Ectodermal cell (in vitro differentiated cells): ENCODE data around the gene FRAS1.

Experiments used
- H3K27ac ChIP-seq: 2 replicates; pipeline ENCODE4 v1.7.0; 2013; ENCODE audit warnings: mild to moderate bottlenecking, low read depth, low read length; ENCODE audit not compliant: insufficient read depth, poor library complexity, severe bottlenecking
- H3K27me3 ChIP-seq: 2 replicates; pipeline ENCODE4 v1.7.0; 2013; ENCODE audit warnings: mild to moderate bottlenecking, low read length; ENCODE audit not compliant: insufficient read depth, control insufficient read depth, poor library complexity, severe bottlenecking
- H3K36me3 ChIP-seq: one replicate; pipeline ENCODE4 v1.7.0; 2013; ENCODE audit warnings: low read length; ENCODE audit not compliant: control insufficient read depth, insufficient read depth
- H3K4me1 ChIP-seq: one replicate; pipeline ENCODE4 v1.7.0; 2013; ENCODE audit warnings: low read length; ENCODE audit not compliant: control insufficient read depth, insufficient read depth
- H3K4me3 ChIP-seq: 2 replicates; pipeline ENCODE4 v1.7.0; 2013; ENCODE audit warnings: low read depth, low read length, control low read depth; ENCODE audit not compliant: insufficient read depth
- H3K9me3 ChIP-seq: 2 replicates; pipeline ENCODE4 v1.7.0; 2013; ENCODE audit warnings: mild to moderate bottlenecking, low read length, moderate library complexity; ENCODE audit not compliant: control insufficient read depth
- WGBS, 2 experiments: methylation state at CpG; one replicate each; pipeline ENCODE4 v1.1.7; 2013; ENCODE audit warnings: missing lambda C conversion rate in 2 of 2; 5-methylcytosine and 5-hydroxymethylcytosine counted together

FRAS1 gene

GRCh38 chr4:78331186-78331585 lies 274.1 kb downstream of the FRAS1 start:
- Histone ChIP-seq H3K4me1 (peaks cover 10% of the 10 kb centered on the region), H3K27ac (no peak overlapping the region), H3K4me3 (no peak overlapping the region), H3K36me3 (no peaks in the 10 kb centered on the region), H3K27me3 (no peaks in the 10 kb centered on the region), H3K9me3 (no peaks in the 10 kb centered on the region)
- WGBS, 2 experiments: 96 to 100% methylated on average over 1 to 2 of the region's 2 CpGs

- Histone ChIP-seq H3K9me3 (no peaks in the 10 kb centered on the region), H3K27me3 (no peaks in the 10 kb centered on the region), H3K4me3 (no peak overlapping the region), H3K4me1 (peaks cover 14% of the 10 kb centered on the region), H3K36me3 (no peaks in the 10 kb centered on the region), H3K27ac (no peak overlapping the region)
- 79% methylated on average over 4 to 5 of the region's 5 CpGs for WGBS, 2 experiments
Measured at GRCh38 chr4:78331965-78332364, 274.8 kb downstream of the FRAS1 start.

DNA sequence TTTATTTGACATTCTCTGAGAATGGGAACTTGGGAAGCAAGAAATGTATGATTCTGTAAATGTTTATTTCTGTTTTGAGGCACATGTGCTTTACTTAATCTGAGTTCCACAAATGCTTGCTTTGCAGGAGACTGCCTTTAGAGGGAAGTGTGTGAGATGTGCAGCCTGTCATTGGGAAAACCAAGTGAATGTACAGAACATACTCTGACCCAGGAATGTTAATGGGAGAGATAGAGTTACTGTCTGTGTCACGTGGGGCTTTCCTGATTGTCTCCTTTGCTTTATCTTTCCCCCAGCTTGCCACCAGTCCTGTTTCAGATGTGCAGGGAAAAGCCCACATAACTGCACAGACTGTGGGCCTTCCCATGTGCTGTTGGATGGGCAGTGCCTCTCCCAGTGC lies 275.9 kb downstream of the FRAS1 start:
- H3K27me3 ChIP-seq: no peaks in the 10 kb centered on the region
- H3K9me3 ChIP-seq: no peaks in the 10 kb centered on the region
- no peaks in the 10 kb centered on the region for H3K36me3 ChIP-seq
- 65% methylated on average over 1 of the region's 1 CpG for WGBS, 2 experiments
- no peak overlapping the region for H3K27ac ChIP-seq
- H3K4me1 ChIP-seq: peaks cover 14% of the 10 kb centered on the region
- H3K4me3 ChIP-seq: no peak overlapping the region

- Histone ChIP-seq H3K9me3 (no peaks in the 10 kb centered on the region), H3K27ac (no peak overlapping the region), H3K4me1 (peaks cover 14% of the 10 kb centered on the region), H3K4me3 (no peak overlapping the region), H3K27me3 (no peaks in the 10 kb centered on the region), H3K36me3 (no peaks in the 10 kb centered on the region)
- WGBS, 2 experiments: 65 to 66% methylated on average over 4 of the region's 4 CpGs
Measured at GRCh38 chr4:78336093-78336943, 279.2 kb downstream of the FRAS1 start.

DNA sequence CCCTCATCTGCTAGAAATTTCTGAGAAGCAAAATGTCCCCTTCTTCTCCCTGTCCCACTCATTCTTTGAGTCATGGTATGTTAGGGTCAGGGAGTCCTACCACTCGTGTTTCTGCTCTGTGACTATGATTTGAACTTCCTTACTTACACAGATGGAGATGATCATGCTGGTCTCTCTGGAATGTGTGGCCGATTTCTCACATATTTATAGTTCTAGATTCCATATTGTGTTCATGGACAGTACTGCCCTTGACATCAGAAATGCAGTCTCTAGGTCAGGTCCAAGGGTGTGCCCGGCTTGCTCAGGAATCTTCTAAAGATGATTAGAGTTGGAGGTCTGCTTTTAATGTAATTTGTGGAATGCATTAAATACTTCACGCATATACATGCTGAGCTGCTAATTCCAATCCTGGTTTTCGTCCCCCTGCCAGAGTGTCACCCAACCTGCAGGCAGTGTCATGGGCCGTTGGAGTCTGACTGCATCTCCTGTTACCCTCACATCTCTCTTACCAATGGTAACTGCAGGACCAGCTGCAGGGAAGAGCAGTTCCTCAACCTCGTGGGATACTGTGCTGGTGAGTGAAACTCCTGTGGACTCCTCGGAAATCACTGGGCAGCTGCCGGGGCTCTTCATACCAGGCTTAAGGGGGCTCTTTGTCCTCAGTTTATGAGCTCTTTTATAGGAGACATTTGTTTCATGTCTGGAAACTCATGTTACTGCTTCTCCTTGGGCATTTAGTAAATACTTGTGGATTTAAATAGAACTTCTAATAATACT lies 280.3 kb downstream of the FRAS1 start:
- Histone ChIP-seq H3K27ac (no peak overlapping the region), H3K27me3 (no peaks in the 10 kb centered on the region), H3K36me3 (no peaks in the 10 kb centered on the region), H3K4me3 (no peak overlapping the region), H3K9me3 (no peaks in the 10 kb centered on the region), H3K4me1 (peaks cover 7% of the 10 kb centered on the region)
- WGBS, 2 experiments: 93 to 94% methylated on average over 9 of the region's 9 CpGs

GRCh38 chr4:78342125-78342524 lies 285.0 kb downstream of the FRAS1 start:
- WGBS, 2 experiments: 92 to 100% methylated on average over 5 of the region's 5 CpGs
- H3K4me1 ChIP-seq: peaks cover 6% of the 10 kb centered on the region
- no peak overlapping the region for H3K4me3 ChIP-seq
- no peak overlapping the region for H3K27ac ChIP-seq
- H3K36me3 ChIP-seq: no peaks in the 10 kb centered on the region
- H3K27me3 ChIP-seq: no peaks in the 10 kb centered on the region
- no peaks in the 10 kb centered on the region for H3K9me3 ChIP-seq

- H3K27me3 ChIP-seq: no peaks in the 10 kb centered on the region
- H3K36me3 ChIP-seq: no peaks in the 10 kb centered on the region
- H3K4me1 ChIP-seq: peaks cover 6% of the 10 kb centered on the region
- H3K9me3 ChIP-seq: no peaks in the 10 kb centered on the region
- 90 to 100% methylated on average over 3 of the region's 3 CpGs for WGBS, 2 experiments
- H3K27ac ChIP-seq: no peak overlapping the region
- no peak overlapping the region for H3K4me3 ChIP-seq
Measured at GRCh38 chr4:78343682-78344081, 286.6 kb downstream of the FRAS1 start.

- WGBS, 2 experiments: 90 to 95% methylated on average over 2 of the region's 2 CpGs
- Histone ChIP-seq H3K9me3 (no peaks in the 10 kb centered on the region), H3K36me3 (no peaks in the 10 kb centered on the region)
Measured at GRCh38 chr4:78345237-78345636, 288.1 kb downstream of the FRAS1 start.

DNA sequence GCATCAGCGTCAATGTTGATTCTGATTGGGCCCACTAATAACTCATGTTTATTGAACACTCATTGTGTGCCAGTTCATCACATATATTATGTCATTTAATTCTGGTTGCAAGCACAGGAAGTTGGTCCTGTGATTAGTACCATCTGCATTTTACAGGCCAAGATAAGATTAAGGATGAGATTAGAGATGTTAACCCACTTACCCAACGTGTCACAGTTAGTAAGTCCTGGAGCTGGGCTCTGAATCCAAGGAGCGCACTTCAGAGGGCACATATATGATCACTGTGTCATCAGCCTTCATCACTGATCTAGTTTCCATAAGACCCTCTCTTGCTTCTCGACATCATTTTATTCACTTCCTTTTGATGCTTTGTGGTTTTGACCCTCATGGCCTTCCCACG lies 289.1 kb downstream of the FRAS1 start:
- Histone ChIP-seq H3K9me3 (no peaks in the 10 kb centered on the region), H3K4me1 (peaks cover 6% of the 10 kb centered on the region), H3K36me3 (no peaks in the 10 kb centered on the region), H3K4me3 (no peak overlapping the region), H3K27me3 (no peaks in the 10 kb centered on the region), H3K27ac (no peak overlapping the region)
- WGBS, 2 experiments: 93 to 96% methylated on average over 5 of the region's 5 CpGs

More at GRCh38 chr4:78345237-78345636, 288.1 kb downstream of the FRAS1 start:
- Histone ChIP-seq H3K27ac (no peak overlapping the region), H3K27me3 (no peaks in the 10 kb centered on the region), H3K4me3 (no peak overlapping the region), H3K4me1 (peaks cover 6% of the 10 kb centered on the region)

DNA sequence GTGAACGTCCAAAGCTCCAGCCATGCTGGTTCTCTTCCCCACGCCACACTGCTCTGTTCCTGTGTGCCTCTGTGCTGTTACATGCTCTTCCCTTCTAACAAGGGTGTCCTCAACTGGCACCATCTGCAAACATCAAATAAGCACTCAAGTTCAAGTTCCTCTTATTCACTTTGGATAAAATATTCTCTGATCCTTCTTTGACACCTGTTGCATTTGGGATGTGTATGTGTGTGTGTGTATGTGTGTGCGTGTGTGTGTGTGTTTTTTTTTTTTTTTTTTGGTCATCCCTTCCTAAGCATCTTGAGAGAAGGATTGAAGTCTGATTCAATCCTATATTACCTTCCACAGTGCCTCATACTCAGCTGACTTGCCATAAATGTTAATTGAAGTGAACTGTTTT lies 290.4 kb downstream of the FRAS1 start:
- Histone ChIP-seq H3K4me3 (no peak overlapping the region), H3K9me3 (no peaks in the 10 kb centered on the region), H3K36me3 (no peaks in the 10 kb centered on the region), H3K27ac (no peak overlapping the region), H3K27me3 (no peaks in the 10 kb centered on the region), H3K4me1 (peaks cover 6% of the 10 kb centered on the region)
- WGBS, 2 experiments: 91 to 93% methylated on average over 2 of the region's 3 CpGs
